Nephron (organoid): ENCODE results near the gene PPP1R9A.

Experiments used
- H3K27ac Mint-ChIP-seq, 3 experiments: 2 replicates each; pipeline ENCODE4 v1.8.0; 2020; ENCODE audit warnings: mixed read lengths in 3 of 3, mild to moderate bottlenecking in 2 of 3, moderate library complexity in 1 of 3
- H3K27me3 Mint-ChIP-seq: 2 replicates; pipeline ENCODE4 v1.8.0; 2021; ENCODE audit warnings: low read depth, mild to moderate bottlenecking, moderate library complexity, mixed read lengths
- H3K36me3 Mint-ChIP-seq: 2 replicates; pipeline ENCODE4 v1.8.0; 2020; ENCODE audit warnings: low read depth, mixed read lengths
- H3K4me1 Mint-ChIP-seq: 2 replicates; pipeline ENCODE4 v1.8.0; 2020; ENCODE audit warnings: mixed read lengths
- H3K4me3 Mint-ChIP-seq, 3 experiments: 2 replicates each; pipeline ENCODE4 v1.8.0; 2020; ENCODE audit warnings: mild to moderate bottlenecking in 3 of 3, mixed read lengths in 3 of 3, moderate library complexity in 2 of 3
- H3K9me3 Mint-ChIP-seq: 2 replicates; pipeline ENCODE4 v1.8.0; 2020; ENCODE audit warnings: mixed read lengths
- TF ChIP-seq, protein P1 (sequence below), 3 experiments: fragments of 200-600 bp; sonication (generic); IDR thresholded peaks; one replicate each; pipeline ENCODE4 v1.5.0; 2021; ENCODE audit warnings: antibody characterized with exemption in 3 of 3; ENCODE audit not compliant: unreplicated experiment in 3 of 3

The PPP1R9A gene

DNA sequence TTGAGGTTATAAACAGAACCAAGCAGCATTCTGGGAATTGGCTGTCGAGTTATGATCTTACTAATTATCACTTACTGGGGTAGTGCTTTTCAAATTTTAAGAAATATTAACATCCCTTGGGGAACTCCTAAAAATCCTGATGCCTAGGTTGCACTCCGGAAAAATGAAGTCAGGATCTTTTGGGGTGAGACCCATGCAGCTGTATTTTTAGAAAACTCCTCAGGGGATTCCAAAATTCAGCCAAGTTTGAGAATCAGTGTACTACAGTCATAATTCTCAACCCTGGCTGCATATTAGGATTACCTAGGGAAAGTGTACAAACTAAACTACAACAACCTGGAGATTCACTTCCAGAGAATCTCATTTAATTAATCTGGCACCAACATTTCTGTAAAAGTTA lies 17.2 kb upstream of the PPP1R9A start:
- Mint-ChIP-seq H3K36me3 (no peaks in the 10 kb centered on the region), H3K27me3 (peaks cover 3% of the 10 kb centered on the region), H3K4me1 (peaks cover 11% of the 10 kb centered on the region), H3K27ac (no peak overlapping the region), H3K9me3 (no peaks in the 10 kb centered on the region), H3K4me3 (no peak overlapping the region)
- TF ChIP-seq, protein P1, sequence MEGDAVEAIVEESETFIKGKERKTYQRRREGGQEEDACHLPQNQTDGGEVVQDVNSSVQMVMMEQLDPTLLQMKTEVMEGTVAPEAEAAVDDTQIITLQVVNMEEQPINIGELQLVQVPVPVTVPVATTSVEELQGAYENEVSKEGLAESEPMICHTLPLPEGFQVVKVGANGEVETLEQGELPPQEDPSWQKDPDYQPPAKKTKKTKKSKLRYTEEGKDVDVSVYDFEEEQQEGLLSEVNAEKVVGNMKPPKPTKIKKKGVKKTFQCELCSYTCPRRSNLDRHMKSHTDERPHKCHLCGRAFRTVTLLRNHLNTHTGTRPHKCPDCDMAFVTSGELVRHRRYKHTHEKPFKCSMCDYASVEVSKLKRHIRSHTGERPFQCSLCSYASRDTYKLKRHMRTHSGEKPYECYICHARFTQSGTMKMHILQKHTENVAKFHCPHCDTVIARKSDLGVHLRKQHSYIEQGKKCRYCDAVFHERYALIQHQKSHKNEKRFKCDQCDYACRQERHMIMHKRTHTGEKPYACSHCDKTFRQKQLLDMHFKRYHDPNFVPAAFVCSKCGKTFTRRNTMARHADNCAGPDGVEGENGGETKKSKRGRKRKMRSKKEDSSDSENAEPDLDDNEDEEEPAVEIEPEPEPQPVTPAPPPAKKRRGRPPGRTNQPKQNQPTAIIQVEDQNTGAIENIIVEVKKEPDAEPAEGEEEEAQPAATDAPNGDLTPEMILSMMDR (IDR thresholded peaks at IDR 0.05; ENCODE audit: unreplicated experiment in 3 of 3) = no peak

DNA sequence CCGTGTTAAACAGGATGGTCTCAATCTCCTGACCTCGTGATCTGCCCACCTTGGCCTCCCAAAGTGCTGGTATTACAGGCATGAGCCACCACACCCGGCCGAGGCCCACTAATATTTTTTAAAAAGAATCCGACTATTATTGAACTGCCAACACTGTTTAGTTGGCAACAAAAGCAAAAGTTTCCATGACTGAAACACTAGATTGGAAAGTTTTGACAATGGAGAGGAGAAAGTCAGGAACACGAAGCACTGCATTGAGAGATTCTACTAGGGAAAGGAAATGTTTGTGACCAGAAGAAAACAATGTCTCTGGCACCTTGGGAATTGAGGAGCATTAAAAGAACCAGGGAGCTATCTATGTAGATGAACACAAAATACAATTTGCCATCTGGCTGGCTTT lies 13.7 kb upstream of the PPP1R9A start:
- no peak overlapping the region for H3K27ac Mint-ChIP-seq
- H3K4me1 Mint-ChIP-seq = peaks cover 8% of the 10 kb centered on the region
- H3K27me3 Mint-ChIP-seq = no peaks in the 10 kb centered on the region
- H3K36me3 Mint-ChIP-seq = no peaks in the 10 kb centered on the region
- no peak overlapping the region for H3K4me3 Mint-ChIP-seq
- TF ChIP-seq, protein P1 (IDR thresholded peaks at IDR 0.05; ENCODE audit: unreplicated experiment in 3 of 3) = no peak
- no peaks in the 10 kb centered on the region for H3K9me3 Mint-ChIP-seq

DNA sequence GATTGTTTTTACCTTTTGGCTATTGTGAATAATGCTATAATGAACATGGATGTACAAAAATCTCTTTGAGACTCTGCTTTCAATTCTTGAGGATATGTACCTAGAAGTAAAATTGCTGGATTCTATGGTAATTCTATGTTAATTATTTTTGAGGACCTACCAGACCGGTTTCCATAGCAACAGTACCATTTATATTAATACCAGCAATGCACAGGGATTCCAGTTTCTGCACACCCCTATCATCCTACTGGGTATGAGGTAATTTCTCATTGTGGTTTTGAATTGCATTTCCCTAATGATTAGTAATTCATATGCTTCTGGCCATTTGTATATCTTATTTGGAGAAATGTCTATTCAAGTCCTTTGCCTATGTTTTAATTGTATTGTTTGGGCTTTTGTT lies 9.9 kb upstream of the PPP1R9A start:
- no peaks in the 10 kb centered on the region for H3K27me3 Mint-ChIP-seq
- H3K27ac Mint-ChIP-seq = no peak overlapping the region
- TF ChIP-seq, protein P1 (IDR thresholded peaks at IDR 0.05; ENCODE audit: unreplicated experiment in 3 of 3) = no peak
- no peaks in the 10 kb centered on the region for H3K9me3 Mint-ChIP-seq
- H3K4me3 Mint-ChIP-seq = no peak overlapping the region
- no peaks in the 10 kb centered on the region for H3K4me1 Mint-ChIP-seq
- H3K36me3 Mint-ChIP-seq = no peaks in the 10 kb centered on the region

DNA sequence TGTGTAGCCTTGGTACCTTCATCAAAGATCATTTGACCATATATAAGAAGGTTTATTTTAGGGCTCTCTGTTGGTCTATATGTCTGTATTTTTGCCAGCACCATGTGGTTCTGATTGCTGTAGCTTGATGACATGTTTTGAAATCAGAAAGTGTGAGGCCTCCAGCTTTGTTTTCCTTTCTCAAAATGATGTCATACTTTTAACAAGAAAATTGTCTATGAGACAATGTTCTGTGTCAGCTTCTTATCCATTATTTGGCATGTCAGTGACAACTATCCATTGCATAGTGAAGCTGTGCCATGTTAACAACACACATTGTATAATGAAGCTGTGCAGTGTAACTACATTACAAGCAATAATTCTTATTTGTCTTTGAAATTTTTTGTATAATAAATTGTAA lies 9.1 kb upstream of the PPP1R9A start:
- TF ChIP-seq, protein P1 (IDR thresholded peaks at IDR 0.05; ENCODE audit: unreplicated experiment in 3 of 3) = no peak
- no peak overlapping the region for H3K27ac Mint-ChIP-seq
- H3K36me3 Mint-ChIP-seq = no peaks in the 10 kb centered on the region
- H3K27me3 Mint-ChIP-seq = no peaks in the 10 kb centered on the region
- peaks cover 3% of the 10 kb centered on the region for H3K4me1 Mint-ChIP-seq
- H3K4me3 Mint-ChIP-seq = no peak overlapping the region
- H3K9me3 Mint-ChIP-seq = no peaks in the 10 kb centered on the region

DNA sequence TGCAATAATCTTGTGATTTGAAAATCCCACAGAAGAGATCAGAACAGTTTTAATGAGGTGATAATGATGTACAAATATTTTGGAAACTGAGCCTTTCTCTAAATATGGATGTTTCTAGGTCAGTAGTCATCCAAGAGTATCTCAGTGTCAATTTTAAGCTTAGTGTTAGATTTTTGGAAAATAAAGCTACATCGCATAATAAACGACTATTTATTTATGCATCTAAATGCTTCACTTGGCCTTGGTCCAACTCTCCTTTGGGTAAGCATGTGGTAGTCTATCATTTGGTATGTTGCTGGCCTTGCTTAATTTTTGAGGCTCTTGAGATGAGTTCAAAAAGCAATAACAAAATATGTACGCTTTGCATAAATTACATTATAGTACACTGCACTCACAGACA lies 5.4 kb upstream of the PPP1R9A start:
- TF ChIP-seq, protein P1 (IDR thresholded peaks at IDR 0.05; ENCODE audit: unreplicated experiment in 3 of 3) = no peak
- Mint-ChIP-seq H3K27ac (no peak overlapping the region), H3K27me3 (no peaks in the 10 kb centered on the region), H3K4me3 (no peak overlapping the region), H3K36me3 (no peaks in the 10 kb centered on the region), H3K9me3 (no peaks in the 10 kb centered on the region), H3K4me1 (peaks cover 21% of the 10 kb centered on the region)

DNA sequence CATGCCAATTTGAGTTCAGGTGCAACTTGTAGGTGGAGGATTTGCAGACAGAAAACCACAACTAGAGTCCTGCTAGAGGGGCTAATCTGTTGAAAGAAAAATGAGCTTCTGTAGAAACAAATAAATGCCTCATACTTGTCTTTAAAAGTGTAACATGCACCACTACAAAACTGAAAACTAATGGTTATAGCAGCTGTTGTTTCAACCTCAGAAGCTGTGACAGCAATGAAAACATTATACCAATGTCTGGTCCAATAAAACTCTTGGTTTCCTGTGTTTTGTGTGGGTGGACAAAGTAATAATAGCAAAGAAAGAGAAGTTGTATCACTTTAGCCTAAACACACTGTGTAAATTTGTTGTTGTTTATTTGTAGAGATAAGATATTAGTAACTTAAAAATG lies 3.4 kb upstream of the PPP1R9A start:
- Mint-ChIP-seq H3K27me3 (no peaks in the 10 kb centered on the region), H3K4me1 (peaks cover 27% of the 10 kb centered on the region), H3K4me3 (no peak overlapping the region), H3K27ac (peak overlapping the region in 1 of 3 experiments; percentile 64), H3K9me3 (no peaks in the 10 kb centered on the region), H3K36me3 (no peaks in the 10 kb centered on the region)
- TF ChIP-seq, protein P1 (IDR thresholded peaks at IDR 0.05; ENCODE audit: unreplicated experiment in 3 of 3) = no peak
